NB4 (cell line): ENCODE results near the gene STMN3.
A peak's percentile ranks its signal among the peaks of the same experiment; 100 is the strongest.

ENCODE experiments used
- POLR2A ChIP-seq: IDR thresholded peaks from 2 replicates; pipeline ENCODE4 v1.6.1; 2011; ENCODE audit warnings: mild to moderate bottlenecking; ENCODE audit not compliant: insufficient read length; ENCODE audit errors: extremely low read depth
- TF ChIP-seq, protein P1 (sequence below): IDR thresholded peaks from one replicate; pipeline ENCODE4 v1.5.1; 2012; ENCODE audit warnings: low read depth, low read length

GRCh38 chr20:63628246-63628975 lies 24.8 kb downstream of the STMN3 start:
- TF ChIP-seq, protein P1, sequence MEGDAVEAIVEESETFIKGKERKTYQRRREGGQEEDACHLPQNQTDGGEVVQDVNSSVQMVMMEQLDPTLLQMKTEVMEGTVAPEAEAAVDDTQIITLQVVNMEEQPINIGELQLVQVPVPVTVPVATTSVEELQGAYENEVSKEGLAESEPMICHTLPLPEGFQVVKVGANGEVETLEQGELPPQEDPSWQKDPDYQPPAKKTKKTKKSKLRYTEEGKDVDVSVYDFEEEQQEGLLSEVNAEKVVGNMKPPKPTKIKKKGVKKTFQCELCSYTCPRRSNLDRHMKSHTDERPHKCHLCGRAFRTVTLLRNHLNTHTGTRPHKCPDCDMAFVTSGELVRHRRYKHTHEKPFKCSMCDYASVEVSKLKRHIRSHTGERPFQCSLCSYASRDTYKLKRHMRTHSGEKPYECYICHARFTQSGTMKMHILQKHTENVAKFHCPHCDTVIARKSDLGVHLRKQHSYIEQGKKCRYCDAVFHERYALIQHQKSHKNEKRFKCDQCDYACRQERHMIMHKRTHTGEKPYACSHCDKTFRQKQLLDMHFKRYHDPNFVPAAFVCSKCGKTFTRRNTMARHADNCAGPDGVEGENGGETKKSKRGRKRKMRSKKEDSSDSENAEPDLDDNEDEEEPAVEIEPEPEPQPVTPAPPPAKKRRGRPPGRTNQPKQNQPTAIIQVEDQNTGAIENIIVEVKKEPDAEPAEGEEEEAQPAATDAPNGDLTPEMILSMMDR = no peak
- TF ChIP-seq POLR2A = peak; percentile 57
